ENCODE measurements around the gene GPC1.

DNA sequence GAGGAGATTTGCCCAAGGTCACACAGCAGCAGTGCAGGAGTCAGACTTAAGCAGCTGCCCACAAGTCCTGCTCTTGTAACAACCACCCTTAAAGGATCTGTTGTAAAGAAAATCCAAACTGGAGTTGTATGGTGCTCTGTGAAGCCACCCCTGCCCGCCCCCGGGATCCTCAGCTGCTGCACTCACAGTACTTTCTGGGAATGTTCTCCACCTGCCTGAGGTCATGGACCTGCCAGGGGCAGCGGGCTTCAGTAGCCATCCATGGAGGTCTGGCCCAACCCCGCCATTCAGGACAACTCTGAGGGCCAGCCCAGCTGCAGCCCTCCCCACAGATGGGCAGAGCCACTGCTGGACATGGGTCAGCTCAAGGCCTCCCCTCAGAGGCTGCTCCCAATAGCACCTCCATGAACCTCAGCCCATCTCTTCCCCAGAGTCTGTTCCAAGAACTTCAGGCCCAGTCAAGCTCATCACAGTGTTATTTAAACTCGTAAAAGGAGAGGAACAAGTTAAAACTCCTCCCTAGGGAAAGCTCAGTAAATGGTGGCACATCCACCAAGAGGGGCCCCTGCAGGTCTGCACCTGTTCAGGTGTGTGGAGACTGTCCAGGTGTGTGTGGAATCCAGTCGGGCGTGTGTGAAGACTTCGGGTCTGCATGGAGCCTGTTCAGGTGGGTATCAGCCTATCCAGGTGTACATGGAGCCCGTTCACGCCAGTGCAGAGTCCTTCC lies 39.4 kb upstream of the GPC1 start:
- TF ChIP-seq, protein P1, sequence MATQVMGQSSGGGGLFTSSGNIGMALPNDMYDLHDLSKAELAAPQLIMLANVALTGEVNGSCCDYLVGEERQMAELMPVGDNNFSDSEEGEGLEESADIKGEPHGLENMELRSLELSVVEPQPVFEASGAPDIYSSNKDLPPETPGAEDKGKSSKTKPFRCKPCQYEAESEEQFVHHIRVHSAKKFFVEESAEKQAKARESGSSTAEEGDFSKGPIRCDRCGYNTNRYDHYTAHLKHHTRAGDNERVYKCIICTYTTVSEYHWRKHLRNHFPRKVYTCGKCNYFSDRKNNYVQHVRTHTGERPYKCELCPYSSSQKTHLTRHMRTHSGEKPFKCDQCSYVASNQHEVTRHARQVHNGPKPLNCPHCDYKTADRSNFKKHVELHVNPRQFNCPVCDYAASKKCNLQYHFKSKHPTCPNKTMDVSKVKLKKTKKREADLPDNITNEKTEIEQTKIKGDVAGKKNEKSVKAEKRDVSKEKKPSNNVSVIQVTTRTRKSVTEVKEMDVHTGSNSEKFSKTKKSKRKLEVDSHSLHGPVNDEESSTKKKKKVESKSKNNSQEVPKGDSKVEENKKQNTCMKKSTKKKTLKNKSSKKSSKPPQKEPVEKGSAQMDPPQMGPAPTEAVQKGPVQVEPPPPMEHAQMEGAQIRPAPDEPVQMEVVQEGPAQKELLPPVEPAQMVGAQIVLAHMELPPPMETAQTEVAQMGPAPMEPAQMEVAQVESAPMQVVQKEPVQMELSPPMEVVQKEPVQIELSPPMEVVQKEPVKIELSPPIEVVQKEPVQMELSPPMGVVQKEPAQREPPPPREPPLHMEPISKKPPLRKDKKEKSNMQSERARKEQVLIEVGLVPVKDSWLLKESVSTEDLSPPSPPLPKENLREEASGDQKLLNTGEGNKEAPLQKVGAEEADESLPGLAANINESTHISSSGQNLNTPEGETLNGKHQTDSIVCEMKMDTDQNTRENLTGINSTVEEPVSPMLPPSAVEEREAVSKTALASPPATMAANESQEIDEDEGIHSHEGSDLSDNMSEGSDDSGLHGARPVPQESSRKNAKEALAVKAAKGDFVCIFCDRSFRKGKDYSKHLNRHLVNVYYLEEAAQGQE (IDR thresholded peaks at IDR 0.05; ENCODE audit: borderline replicate concordance in 1 of 2, low read depth in 1 of 2, low read length in 2 of 2) = no peak
- TF ChIP-seq CTCF (CRISPR knock-in tag; IDR thresholded peaks at IDR 0.05) = no peak
- no peak for TF ChIP-seq ARNTL (CRISPR knock-in tag; IDR thresholded peaks at IDR 0.05)
- TF ChIP-seq ZNF350 (CRISPR knock-in tag; IDR thresholded peaks at IDR 0.05; ENCODE audit: borderline replicate concordance, low read depth) = no peak
- no peak for TF ChIP-seq MLXIP (CRISPR knock-in tag; IDR thresholded peaks at IDR 0.05; ENCODE audit: borderline replicate concordance)
- no peak for TF ChIP-seq RFXANK (CRISPR knock-in tag; IDR thresholded peaks at IDR 0.05)
- no peak for TF ChIP-seq POLR2A (IDR thresholded peaks at IDR 0.05; ENCODE audit: insufficient read depth in 1 of 2, low read depth in 2 of 2, low read length in 2 of 2)
- no peak for TF ChIP-seq IRX3 (CRISPR knock-in tag; IDR thresholded peaks at IDR 0.05; ENCODE audit: borderline replicate concordance, low read depth)
- TF ChIP-seq, protein P2, sequence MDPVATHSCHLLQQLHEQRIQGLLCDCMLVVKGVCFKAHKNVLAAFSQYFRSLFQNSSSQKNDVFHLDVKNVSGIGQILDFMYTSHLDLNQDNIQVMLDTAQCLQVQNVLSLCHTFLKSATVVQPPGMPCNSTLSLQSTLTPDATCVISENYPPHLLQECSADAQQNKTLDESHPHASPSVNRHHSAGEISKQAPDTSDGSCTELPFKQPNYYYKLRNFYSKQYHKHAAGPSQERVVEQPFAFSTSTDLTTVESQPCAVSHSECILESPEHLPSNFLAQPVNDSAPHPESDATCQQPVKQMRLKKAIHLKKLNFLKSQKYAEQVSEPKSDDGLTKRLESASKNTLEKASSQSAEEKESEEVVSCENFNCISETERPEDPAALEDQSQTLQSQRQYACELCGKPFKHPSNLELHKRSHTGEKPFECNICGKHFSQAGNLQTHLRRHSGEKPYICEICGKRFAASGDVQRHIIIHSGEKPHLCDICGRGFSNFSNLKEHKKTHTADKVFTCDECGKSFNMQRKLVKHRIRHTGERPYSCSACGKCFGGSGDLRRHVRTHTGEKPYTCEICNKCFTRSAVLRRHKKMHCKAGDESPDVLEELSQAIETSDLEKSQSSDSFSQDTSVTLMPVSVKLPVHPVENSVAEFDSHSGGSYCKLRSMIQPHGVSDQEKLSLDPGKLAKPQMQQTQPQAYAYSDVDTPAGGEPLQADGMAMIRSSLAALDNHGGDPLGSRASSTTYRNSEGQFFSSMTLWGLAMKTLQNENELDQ (CRISPR knock-in tag; IDR thresholded peaks at IDR 0.05; ENCODE audit: borderline replicate concordance) = no peak
- no peak for TF ChIP-seq HNF1A (IDR thresholded peaks at IDR 0.05; ENCODE audit: low read depth)
- TF ChIP-seq HNF1A (CRISPR knock-in tag; IDR thresholded peaks at IDR 0.05; ENCODE audit: borderline replicate concordance) = no peak
- no peak for TF ChIP-seq KAT2B (IDR thresholded peaks at IDR 0.05; ENCODE audit: borderline replicate concordance, low read depth, low read length)
- no peak for TF ChIP-seq KLF15 (CRISPR knock-in tag; IDR thresholded peaks at IDR 0.05; ENCODE audit: borderline replicate concordance)
- TF ChIP-seq MAX (IDR thresholded peaks at IDR 0.05) = no peak
